Dedifferentiated amniotic fluid mesenchymal stem cell (primary cell): ENCODE measurements around the gene NFIB.

ENCODE experiments used
- DNase-seq: peaks from one replicate; pipeline ENCODE4 v3.0.0-alpha.2; 2016; ENCODE audit errors: extremely low spot score

NFIB gene

DNA sequence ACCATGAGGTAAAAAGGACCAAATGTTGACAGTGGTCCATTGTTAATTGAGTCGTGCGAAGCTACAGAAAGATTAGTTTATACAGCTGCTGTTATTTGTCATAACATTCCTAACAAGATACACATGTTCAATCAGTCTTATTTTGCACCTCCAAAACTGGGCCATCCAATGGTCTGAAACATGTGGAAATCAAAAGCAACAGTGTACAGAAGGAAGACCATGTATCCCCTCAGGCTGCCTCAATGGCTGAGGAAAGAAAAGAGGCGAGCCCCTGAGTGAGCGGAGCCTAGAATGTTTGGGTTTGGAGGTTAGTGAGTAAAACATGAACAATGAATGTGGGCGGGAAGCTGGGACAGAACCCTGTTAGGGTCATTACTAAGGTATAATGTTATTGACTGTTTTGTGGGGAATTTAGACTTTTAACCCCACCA is 35.6 kb downstream of the NFIB start:
- peak; percentile 43 for DNase-seq

DNA sequence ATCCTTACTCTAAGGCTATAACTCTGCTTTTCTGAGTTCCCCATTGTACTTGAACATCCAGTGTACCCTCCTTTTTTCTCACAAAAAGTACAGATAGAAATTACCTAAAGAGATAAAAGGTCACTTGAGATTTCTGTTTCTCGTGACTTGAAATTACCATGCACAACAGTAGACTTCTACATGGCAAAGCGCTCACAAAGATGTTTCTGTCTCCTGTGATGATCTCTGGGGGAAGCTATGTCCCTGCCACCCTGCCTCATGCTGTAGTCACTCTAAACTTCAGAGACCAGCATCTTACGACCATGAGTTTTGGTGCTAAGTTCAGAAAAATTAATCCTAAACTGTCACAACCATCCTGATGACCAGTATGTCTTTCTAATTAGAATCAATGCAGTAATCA is 36.2 kb downstream of the NFIB start:
- DNase-seq, result no peak

DNA sequence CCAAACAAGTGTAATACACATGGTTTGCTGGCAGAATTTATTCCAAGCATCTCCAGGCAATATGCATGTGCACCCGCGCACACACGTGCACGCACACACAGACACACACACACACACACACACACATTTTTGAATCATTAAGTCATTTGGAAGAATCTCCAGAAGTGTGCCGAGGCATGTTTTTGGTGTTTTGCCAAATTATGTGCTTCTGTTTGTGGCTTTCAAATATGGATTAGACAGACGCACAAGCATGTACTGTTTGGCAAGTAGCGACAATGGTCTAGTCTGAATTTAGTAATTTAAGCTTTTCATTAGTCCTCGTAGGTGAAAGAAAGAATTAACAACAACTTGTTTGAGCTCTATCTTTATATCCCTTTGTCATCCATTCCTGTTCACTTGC is 36.7 kb downstream of the NFIB start:
- DNase-seq, result no peak

DNA sequence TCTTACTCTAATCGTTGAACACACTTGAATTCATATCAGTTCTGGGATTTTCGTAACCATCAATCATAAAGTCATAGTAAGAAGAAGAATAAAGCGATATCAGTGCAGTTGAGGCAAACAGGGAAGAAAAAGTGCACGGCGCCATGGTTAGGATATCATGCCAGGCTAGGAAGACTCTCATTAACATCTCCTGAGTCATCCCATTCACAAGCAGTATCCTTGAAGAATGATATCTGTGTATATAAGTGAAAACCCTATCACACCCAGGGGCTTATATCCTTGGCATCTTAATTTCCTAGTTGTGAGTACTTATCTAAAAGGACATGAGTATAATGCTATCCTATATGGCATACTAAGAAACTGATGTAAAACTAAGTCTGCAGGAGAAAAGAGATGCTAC is 38.6 kb downstream of the NFIB start:
- no peak for DNase-seq

DNA sequence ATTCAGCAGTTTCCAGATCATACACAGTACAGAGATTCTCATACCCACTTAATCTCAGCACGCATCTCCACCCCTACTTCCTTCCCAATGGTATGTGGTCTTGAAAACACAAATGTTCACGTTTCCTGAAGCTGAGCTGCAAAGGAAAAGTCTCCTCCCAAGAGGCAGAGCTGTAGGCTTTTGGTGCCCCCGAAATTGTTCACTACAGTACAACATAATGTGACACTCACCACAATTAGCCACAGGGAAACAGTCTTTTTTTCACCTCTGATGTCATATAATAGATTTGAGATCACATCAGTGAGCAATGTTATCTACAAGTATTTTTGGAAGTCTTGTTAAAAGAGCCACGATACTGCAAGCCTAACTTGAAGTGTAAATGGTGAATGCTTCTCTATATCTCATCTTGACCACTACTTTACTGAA is 40.2 kb downstream of the NFIB start:
- no peak for DNase-seq

DNA sequence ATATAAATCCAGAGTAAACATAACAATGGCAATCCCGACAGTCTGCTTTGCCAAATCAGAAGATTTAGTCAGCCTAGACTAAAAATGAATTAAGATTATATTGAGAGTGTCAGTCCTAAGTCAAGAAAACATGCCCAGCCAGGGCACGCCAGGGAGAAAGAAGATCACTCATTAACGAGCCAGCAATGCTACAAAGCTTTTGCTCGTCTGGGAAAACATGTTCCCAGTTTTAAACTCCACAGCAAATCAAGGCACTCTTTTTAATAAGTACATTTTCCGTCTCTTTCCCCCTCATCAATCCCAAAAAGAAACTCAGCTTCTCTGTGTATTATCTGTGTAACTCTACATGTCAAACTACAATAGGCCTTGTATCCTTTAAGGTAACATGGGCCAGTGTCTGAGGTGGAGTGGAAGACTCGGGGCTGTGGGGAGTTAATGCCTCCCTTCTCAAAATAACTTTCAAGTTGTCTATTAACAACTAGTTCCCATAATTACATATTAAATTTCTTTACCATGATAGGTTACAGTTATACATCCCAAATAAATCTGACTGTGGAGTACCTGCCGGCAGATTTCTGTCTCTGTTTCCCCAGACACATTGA is 40.9 kb downstream of the NFIB start:
- DNase-seq, result no peak

DNA sequence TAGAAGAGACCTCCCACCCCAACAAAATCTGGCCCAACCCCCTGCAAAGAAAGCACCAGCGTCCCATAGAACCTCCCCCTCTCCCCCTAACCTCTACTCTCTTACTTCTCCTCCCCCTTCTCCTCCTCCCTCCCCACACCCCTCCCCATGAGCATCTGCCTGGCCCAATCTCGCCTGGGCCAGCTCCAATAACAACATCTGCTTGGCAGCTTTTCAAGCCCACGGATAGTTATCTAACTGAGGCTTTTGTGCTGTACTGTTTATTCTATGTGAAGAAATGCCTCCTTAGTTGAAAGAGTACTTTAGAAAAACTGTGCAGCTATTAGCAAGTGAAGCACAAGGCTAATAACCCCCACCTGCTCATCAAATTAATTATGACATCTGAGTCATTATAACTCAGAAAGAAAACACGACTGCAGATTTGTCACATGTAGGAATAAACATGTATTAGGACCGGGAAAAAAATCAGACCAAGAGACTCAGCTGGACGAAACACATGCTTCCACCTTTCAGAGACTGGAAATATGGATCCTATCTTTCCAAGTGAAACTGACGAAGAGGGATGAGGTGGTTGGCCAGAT is 42.8 kb downstream of the NFIB start:
- DNase-seq, result peak; percentile 34

DNA sequence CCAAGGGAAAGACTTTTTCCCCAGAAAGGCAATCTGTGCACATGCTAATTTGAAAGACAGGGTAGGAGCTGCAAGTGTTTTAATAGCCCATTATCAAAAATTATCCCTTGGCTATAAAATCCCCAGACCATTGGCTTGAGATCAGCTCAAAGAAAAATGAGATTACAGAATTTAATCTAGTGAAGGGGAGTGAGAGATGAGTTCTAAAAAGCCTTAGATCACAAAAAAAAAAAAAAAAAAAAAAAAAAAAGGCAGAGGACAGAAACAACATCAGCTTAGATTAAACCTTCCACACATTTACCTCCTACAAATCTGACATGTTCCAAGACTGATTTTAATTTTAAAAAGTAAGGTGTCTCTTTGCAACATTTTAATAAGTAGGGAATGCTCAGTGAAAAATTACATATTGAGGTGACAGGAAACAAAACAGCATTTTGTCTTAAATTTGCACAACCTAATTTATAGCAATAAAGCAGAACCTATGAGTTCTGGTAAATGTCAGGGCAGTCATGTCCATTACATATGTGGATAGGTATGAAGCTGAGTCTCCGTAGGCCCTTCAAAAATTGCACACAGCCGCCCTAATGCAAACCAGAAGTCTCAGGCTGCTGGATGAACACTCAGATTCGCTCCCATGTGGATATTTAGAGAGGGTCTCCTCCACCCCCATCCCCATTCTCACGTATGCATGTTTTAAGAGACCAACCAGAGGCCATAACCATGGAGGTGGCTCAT is 43.4 kb downstream of the NFIB start:
- peak; percentile 59 for DNase-seq

DNA sequence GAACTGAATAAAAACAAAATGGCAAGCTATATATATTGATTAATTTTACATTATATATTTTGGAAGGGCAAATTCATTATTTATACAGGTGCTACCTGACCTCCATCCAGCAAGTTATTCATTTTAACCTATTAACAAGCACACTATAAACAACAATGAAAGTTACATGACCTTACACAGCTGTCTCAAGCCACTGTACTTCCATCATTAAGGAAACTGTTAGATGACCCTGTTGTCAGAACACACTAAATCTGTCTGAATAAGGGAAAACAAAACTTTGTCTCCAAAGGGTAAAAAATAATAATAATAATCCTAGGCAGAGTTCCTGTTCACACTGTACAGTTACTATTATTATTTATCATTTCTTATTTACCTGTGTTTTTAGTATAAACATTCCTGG is 44.0 kb downstream of the NFIB start:
- DNase-seq, result no peak

DNA sequence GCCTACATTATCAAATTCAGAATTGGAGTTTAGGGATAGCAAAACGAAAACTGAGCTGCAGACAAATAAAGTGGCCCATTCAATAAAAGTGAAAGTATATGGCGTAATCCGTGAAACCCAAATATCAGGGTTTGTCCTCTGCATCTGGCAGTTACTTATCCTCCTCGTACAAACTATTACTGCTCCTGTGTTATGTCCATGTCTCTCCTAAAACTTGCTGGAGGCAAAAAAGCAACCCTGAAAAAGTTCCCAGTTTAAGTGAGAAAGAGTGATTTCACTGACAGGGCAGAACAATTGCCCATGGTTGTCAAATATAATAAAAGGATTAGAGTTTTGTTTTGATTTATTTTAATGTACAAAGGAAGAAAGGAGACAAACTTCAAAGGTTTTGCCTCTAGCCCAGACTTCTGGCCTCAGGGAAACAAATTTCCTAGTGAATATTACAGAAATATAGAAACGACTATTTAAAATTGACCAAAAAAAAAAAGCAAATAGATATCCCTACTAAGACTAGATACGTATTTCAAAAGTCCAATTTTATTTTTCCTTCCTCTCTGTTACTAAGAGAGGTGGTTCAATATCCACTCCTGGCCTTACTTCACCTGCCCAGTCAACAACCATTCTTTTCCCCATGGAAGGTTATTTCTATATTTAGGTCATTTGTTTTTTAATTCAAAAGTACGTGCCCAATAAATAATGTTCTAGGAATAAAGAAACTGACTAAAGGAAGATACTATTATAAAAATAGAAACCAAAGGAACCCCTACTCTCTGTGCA is 50.0 kb downstream of the NFIB start:
- DNase-seq, result no peak

DNA sequence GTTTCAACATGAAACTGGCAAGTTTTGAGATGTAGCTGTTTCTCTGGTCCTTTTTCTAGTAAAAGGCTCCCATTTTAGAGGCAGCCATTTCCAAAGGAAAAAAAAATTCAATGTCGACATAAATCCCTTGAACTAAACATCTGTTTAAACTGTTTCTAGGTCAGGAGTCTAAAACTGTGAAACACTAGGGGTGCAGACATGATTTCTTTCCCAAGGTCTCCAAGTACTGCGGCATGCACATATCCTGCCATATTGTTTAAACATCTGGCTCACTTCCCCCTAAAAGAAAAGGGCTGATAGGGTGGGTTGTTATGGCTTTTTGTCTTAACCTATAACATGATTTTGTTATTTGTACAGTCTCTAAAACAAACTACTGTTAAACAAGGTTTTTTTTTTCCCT is 51.1 kb downstream of the NFIB start:
- no peak for DNase-seq

DNA sequence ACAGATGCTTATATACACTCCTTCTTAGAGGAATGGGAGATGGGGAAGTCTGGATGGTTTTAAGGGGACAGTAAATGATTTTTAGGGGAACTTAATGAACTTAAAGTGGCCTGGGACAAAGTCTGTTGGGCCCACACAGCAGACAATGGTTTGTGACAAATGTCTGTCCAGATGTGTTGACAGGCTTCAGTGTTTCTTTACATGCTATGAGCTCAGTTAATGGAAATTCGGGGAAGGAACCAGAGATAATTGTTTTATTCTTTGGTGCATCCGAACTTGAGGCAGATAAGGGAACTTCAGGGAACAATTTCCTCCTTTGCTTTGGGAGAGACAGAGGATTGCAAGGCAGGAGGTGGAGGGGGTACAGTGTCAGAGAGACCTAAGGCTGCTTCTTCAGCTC is 52.3 kb downstream of the NFIB start:
- DNase-seq, result no peak

DNA sequence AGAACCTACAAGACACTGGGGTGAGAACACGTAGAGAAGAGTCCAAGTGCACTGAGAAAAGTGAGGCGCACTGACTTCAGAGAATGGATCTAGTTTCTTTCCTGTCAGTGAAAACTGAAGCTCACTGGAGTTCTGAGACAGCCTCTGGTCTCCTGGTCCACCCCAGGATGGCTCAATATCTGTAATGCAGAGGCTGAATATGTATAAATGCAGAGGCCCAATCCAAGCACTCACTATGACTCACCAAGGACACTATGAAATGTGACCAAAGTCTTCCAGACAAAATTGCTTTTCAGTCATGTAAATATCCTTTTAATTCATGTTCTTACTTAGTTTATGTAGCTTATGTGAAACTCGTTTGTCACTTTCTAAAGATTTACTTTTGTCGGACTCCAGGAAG is 53.8 kb downstream of the NFIB start:
- no peak for DNase-seq

DNA sequence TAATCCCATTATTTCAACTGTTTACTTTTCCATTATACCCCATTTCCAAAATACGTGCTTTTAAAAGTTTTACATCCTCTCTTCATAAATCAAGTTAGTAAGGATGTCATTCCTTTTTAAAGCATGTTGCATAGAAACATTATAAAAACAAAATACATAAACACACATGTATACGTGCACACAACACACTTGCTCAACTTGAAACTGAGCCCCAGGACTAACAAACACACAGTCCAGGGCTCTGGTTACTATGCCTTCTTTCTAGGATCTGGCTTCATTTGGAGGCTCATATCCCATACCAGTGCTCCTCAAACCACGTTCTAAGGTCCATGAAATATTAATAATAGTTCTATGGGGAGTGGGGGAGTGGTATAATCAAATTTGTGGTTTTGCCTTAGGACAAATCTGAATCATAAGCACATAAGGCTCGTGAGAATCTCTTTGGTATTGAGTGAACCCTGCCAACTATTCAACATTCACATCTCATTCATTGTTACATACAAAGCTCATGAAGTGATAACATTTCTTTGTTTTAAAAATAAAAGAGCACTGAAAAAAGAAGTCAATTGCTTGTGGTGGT is 55.2 kb downstream of the NFIB start:
- peak; percentile 81 for DNase-seq

DNA sequence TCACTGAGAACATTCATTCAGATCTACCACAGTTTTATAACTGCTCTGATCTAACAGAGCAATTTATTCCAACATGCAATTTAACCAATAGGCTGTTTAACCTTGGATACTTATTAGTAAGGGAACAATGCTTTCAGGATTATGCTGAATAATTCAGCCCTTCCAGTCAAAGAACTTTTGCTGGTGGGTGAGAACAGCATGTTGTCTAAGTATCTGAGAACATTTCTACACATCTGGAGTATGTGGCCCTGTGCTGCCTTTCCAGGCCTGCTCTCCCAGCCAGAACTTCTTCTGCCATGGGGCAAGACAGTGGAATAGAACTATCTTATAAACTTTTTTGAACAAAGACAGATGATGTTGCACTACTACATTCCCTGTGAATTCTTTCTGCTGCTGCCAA is 55.8 kb downstream of the NFIB start:
- no peak for DNase-seq

DNA sequence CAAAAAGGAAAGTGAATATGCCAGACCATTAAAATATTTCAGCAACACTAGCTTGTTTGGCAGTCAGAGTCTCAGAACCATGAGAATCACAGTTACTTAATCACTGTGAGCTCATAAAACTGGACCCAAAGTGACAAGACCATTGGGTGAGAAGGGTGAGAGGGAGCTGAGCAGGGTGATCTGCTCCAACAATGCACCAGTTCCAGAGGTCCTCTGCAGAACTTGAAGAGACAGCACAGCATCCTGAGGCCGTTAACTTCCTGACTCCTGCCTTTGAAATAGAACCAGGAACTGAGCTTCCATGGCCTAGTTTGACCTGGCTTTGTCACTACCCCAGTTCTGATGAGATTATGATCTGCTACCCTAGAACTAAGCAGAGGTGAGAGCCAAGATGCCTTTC is 57.4 kb downstream of the NFIB start:
- DNase-seq, result no peak

DNA sequence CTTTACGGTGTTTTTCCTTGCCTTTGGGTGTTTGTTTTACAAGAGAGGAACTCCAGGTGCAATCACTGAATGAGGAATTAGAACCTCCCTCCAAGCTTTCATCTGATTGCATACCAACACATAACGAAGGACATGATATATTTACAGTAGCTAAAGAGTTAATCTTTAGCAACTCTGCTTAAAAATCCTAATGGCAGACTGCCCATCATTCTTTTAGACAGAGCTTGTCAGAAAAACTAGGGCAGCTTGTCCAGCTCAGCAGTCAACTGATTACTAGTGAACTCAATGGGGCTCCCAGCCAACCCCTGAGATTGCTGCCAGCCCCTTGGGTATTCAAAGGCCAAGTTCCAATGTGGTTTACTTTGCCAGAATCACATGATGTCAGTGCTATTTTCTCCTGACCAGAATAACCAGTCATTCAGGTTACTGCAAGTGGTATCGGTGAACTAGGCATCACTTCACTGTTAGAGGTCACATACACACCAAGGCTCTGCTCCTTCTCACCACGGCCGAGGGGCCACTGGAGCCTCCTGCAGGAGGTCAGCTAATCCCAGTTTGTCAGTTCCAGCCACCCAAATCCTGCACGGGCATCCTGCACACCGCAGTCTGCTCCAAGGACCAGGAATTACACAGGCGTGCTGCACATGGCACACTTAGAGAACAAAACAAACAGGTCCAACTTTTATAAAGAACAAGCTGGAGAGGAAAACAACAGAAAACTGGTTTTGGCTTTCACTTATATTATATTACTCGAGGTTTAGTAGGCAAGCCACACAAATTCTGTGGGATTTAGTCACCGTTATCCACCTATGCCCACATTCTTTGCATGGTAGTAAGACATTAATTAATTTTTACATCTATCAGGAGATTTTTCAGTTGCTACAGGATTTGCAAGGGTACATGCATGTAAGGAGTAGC is 62.5 kb downstream of the NFIB start:
- DNase-seq, result peak; percentile 55

DNA sequence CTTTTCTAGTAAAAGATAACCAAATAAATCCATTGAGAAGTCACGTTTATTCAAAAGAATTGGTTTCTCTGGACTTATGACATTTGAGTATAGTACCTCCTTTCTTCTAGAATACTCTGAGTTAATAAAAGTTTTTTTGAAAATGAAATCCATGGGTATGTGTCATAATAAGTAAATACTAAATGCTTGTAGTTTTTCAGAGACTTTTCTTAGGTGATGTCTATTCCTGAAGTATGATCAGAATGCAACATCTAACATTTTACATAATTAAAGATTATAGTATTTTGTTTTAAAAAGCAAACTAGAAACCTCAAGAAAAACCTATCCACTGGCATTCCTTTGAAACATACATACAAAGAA is 63.2 kb downstream of the NFIB start:
- peak; percentile 56 for DNase-seq

DNA sequence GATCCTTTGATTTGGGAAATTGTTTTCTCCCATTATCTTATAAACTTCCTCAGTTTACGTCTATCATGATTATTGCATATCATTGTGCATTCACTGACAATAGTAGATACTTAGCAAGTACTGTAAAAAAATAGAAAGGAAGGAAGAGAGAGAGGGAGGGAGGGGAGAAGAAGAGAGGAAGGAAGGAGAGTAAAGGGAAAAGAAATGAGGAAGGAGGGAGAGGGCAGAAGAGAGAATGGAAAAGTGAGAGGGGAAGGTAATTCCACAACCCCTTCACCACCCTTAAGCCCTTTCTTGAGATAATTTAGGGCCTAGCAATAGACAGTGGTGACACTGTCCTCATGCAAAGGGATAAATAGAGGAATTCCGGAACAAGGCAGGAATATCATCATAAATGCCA is 64.4 kb downstream of the NFIB start:
- DNase-seq, result no peak

DNA sequence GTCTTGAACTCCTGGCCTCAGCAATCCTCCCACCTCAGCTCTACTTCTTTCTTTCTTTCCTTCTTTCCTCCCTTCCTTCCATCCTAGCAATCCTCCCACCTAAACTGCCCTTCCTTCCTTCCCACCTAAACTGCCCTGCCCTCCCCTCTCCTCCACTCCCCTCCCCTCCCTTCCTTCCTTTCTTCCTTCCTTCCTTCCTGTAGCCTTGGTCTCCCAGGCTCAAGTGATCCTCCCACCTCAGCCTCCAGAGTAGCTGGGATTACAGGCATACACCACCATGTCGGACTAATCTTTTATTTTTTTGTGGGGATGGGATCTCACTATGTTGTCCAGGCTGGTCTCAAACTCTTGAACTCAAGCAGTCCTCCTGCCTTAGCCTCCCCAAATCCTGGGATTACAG is 65.8 kb downstream of the NFIB start:
- no peak for DNase-seq

DNA sequence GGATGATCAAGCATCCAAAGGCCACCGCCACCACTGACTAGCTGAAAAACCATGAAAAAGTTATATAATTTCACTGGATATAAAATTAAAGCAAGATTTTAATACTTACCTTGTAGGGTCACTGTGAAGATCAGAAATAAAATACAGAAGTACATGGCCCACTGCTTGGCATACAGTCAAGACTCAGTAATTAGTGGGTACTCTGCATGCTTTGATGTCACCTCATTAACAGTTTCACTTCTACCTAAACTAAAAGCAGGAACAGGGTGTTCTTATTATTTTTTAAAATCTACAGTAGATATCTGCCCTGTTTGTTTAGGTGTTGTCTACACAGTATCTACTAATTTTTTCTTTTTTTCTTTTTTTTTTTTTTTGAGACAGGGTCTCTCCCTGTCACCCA is 66.4 kb downstream of the NFIB start:
- no peak for DNase-seq
